Dedifferentiated amniotic fluid mesenchymal stem cell (primary cell): Measurements from ENCODE around the gene SUPT5H.

ENCODE experiments used
- DNase-seq: peaks from one replicate; pipeline ENCODE4 v3.0.0-alpha.2; 2016; ENCODE audit errors: extremely low spot score

Gene SUPT5H

GRCh38 chr19:39497701-39497995 is 52.3 kb downstream of the SUPT5H start:
- no peak for DNase-seq

- DNase-seq, result no peak
Measured at GRCh38 chr19:39497996-39498797, 52.8 kb downstream of the SUPT5H start.

- DNase-seq, result no peak
Measured at GRCh38 chr19:39498798-39499642, 53.6 kb downstream of the SUPT5H start, which contains the start of gene DLL3. TSS of gene DLL3 (plus strand) at chr19:39498947. CDS start at chr19:39498975, 28 bp downstream.

GRCh38 chr19:39499932-39500331 is 54.5 kb downstream of the SUPT5H start:
- DNase-seq, result no peak

- no peak for DNase-seq
Measured at GRCh38 chr19:39500543-39500942, 55.2 kb downstream of the SUPT5H start.

GRCh38 chr19:39501340-39501739 is 56.0 kb downstream of the SUPT5H start:
- no peak for DNase-seq

- peak; percentile 24 for DNase-seq
Measured at GRCh38 chr19:39502640-39503417, 57.4 kb downstream of the SUPT5H start.

GRCh38 chr19:39506598-39506943 is 61.2 kb downstream of the SUPT5H start:
- DNase-seq, result no peak

- DNase-seq, result peak; percentile 17
Measured at GRCh38 chr19:39506944-39507714, 61.7 kb downstream of the SUPT5H start.

- DNase-seq, result no peak
Measured at GRCh38 chr19:39507715-39508364, 62.5 kb downstream of the SUPT5H start.

GRCh38 chr19:39508629-39509028 is 63.2 kb downstream of the SUPT5H start:
- no peak for DNase-seq

GRCh38 chr19:39509233-39509632 is 63.9 kb downstream of the SUPT5H start:
- DNase-seq, result no peak

GRCh38 chr19:39512988-39513387 is 67.6 kb downstream of the SUPT5H start:
- DNase-seq, result no peak

- DNase-seq, result no peak
Measured at GRCh38 chr19:39514840-39515550, 69.6 kb downstream of the SUPT5H start, which contains the start of gene SELENOV. TSS of gene SELENOV (plus strand) at chr19:39515139. CDS start at chr19:39515213, 74 bp downstream.

GRCh38 chr19:39515551-39516191 is 70.3 kb downstream of the SUPT5H start:
- no peak for DNase-seq

GRCh38 chr19:39516270-39516669 is 70.9 kb downstream of the SUPT5H start:
- no peak for DNase-seq

GRCh38 chr19:39517432-39517831 is 72.0 kb downstream of the SUPT5H start:
- no peak for DNase-seq

GRCh38 chr19:39518458-39518857 is 73.1 kb downstream of the SUPT5H start:
- DNase-seq, result no peak

GRCh38 chr19:39518975-39519374 is 73.6 kb downstream of the SUPT5H start:
- no peak for DNase-seq
